H9 (cell line): ENCODE data around the gene PAX8. TPM values are rescaled to one million over a fixed set of nuclear protein-coding genes. Genes with fewer than 3 reads are reported as not detected.

ENCODE experiments used
- DNase-seq: peaks from one replicate; pipeline ENCODE4 v3.0.0-alpha.2; 2017
- H2AFZ ChIP-seq: one replicate; pipeline ENCODE4 v1.6.1; 2013; ENCODE audit warnings: mild to moderate bottlenecking, low read length, control low read depth, moderate library complexity
- H2AK5ac ChIP-seq: 2 replicates; pipeline ENCODE4 v1.6.1; 2013; ENCODE audit warnings: low read length, control low read depth, mixed read lengths; ENCODE audit not compliant: insufficient read length
- H2BK120ac ChIP-seq: one replicate; pipeline ENCODE4 v1.6.1; 2013; ENCODE audit warnings: low read depth, mild to moderate bottlenecking, low read length, control low read depth, inconsistent platforms; ENCODE audit not compliant: poor library complexity, severe bottlenecking
- H2BK12ac ChIP-seq: 2 replicates; pipeline ENCODE4 v1.6.1; 2013; ENCODE audit warnings: low read length, control low read depth, mixed read lengths, low read depth; ENCODE audit not compliant: insufficient read length
- H2BK15ac ChIP-seq: 2 replicates; pipeline ENCODE4 v1.6.1; 2013; ENCODE audit warnings: low read depth, low read length, control low read depth
- H2BK20ac ChIP-seq: one replicate; pipeline ENCODE4 v1.6.1; 2013; ENCODE audit warnings: low read depth, mild to moderate bottlenecking, low read length, control low read depth, inconsistent platforms; ENCODE audit not compliant: poor library complexity, severe bottlenecking
- H2BK5ac ChIP-seq: 2 replicates; pipeline ENCODE4 v1.6.1; 2013; ENCODE audit warnings: low read length, control low read depth, mixed read lengths; ENCODE audit not compliant: insufficient read length
- H3K14ac ChIP-seq: 2 replicates; pipeline ENCODE4 v1.6.1; 2013; ENCODE audit warnings: low read length, control low read depth; ENCODE audit not compliant: insufficient read depth
- H3K18ac ChIP-seq: 2 replicates; pipeline ENCODE4 v1.6.1; 2013; ENCODE audit warnings: low read depth, mild to moderate bottlenecking, mixed read lengths, low read length, control low read depth; ENCODE audit not compliant: insufficient read length
- H3K23ac ChIP-seq: 2 replicates; pipeline ENCODE4 v1.6.1; 2013; ENCODE audit warnings: low read length, control low read depth, mixed read lengths, low read depth; ENCODE audit not compliant: insufficient read length
- H3K23me2 ChIP-seq: 2 replicates; pipeline ENCODE4 v1.6.1; 2013; ENCODE audit warnings: low read depth, mild to moderate bottlenecking, mixed read lengths, low read length, control low read depth; ENCODE audit not compliant: insufficient read length, poor library complexity, severe bottlenecking
- H3K27ac ChIP-seq: 2 replicates; pipeline ENCODE4 v1.5.1; 2013; ENCODE audit warnings: low read length, control low read depth, mixed read lengths, low read depth; ENCODE audit not compliant: insufficient read length
- H3K27me3 ChIP-seq: 2 replicates; pipeline ENCODE4 v1.6.1; 2013; ENCODE audit warnings: low read length, control low read depth, inconsistent platforms; ENCODE audit not compliant: insufficient read depth
- H3K4ac ChIP-seq: 2 replicates; pipeline ENCODE4 v1.6.1; 2013; ENCODE audit warnings: low read depth, mild to moderate bottlenecking, control low read depth, inconsistent platforms, low read length, moderate library complexity
- H3K4me1 ChIP-seq: 2 replicates; pipeline ENCODE4 v1.6.1; 2013; ENCODE audit warnings: low read length, control low read depth, inconsistent platforms; ENCODE audit not compliant: insufficient read depth
- H3K4me2 ChIP-seq: 2 replicates; pipeline ENCODE4 v1.6.1; 2013; ENCODE audit warnings: low read length, control low read depth, mixed read lengths; ENCODE audit not compliant: insufficient read length, insufficient read depth
- H3K56ac ChIP-seq: 2 replicates; pipeline ENCODE4 v1.6.1; 2013; ENCODE audit warnings: low read depth, mild to moderate bottlenecking, mixed read lengths, low read length, control low read depth; ENCODE audit not compliant: insufficient read length
- H3K79me1 ChIP-seq: 2 replicates; pipeline ENCODE4 v1.6.1; 2013; ENCODE audit warnings: low read depth, mild to moderate bottlenecking, moderate library complexity, low read length, control low read depth, inconsistent platforms; ENCODE audit not compliant: insufficient read depth, poor library complexity, severe bottlenecking
- H3K79me2 ChIP-seq: 2 replicates; pipeline ENCODE4 v1.6.1; 2013; ENCODE audit warnings: low read length, control low read depth, inconsistent platforms; ENCODE audit not compliant: insufficient read depth
- H3K9ac ChIP-seq: 2 replicates; pipeline ENCODE4 v1.6.1; 2013; ENCODE audit warnings: low read length, control low read depth, mixed read lengths; ENCODE audit not compliant: insufficient read length; ENCODE audit errors: extremely low read depth
- H3K9me3 ChIP-seq: one replicate; pipeline ENCODE4 v1.6.1; 2013; ENCODE audit warnings: low read depth, low read length, inconsistent platforms; ENCODE audit not compliant: control insufficient read depth
- H3T11ph ChIP-seq: one replicate; pipeline ENCODE4 v1.6.1; 2013; ENCODE audit warnings: mild to moderate bottlenecking, low read length, control low read depth, inconsistent platforms
- H4K20me1 ChIP-seq: one replicate; pipeline ENCODE4 v1.6.1; 2013; ENCODE audit not compliant: control insufficient read depth, insufficient read length, insufficient read depth
- H4K5ac ChIP-seq: 2 replicates; pipeline ENCODE4 v1.6.1; 2013; ENCODE audit warnings: low read depth, mild to moderate bottlenecking, mixed read lengths, low read length, control low read depth; ENCODE audit not compliant: insufficient read length
- H4K8ac ChIP-seq: replicated peaks from 2 replicates; pipeline ENCODE4 v1.6.1; 2013; ENCODE audit warnings: low read length, control low read depth, mixed read lengths, low read depth; ENCODE audit not compliant: insufficient read length
- H4K91ac ChIP-seq: 2 replicates; pipeline ENCODE4 v1.6.1; 2013; ENCODE audit warnings: low read depth, mild to moderate bottlenecking, moderate library complexity, mixed read lengths, low read length, control low read depth; ENCODE audit not compliant: insufficient read length
- H3K27ac Mint-ChIP-seq, 3 experiments: 2 replicates in 2 of 3; 3 replicates in 1 of 3; pipeline ENCODE4 v1.8.0; 2020 to 2021; ENCODE audit warnings: mixed read lengths in 3 of 3, mild to moderate bottlenecking in 1 of 3, moderate library complexity in 1 of 3
- H3K27me3 Mint-ChIP-seq: 2 replicates; pipeline ENCODE4 v1.8.0; 2021; ENCODE audit warnings: low read depth, mild to moderate bottlenecking, moderate library complexity, mixed read lengths
- H3K36me3 Mint-ChIP-seq, 3 experiments: 2 replicates in 2 of 3; 3 replicates in 1 of 3; pipeline ENCODE4 v1.8.0; 2020 to 2021; ENCODE audit warnings: low read depth in 3 of 3, mixed read lengths in 3 of 3; ENCODE audit not compliant: insufficient read depth in 1 of 3
- H3K4me1 Mint-ChIP-seq, 2 experiments: 2 replicates each; pipeline ENCODE4 v1.8.0; 2020; ENCODE audit warnings: mixed read lengths in 2 of 2
- H3K4me3 Mint-ChIP-seq, 2 experiments: 2 replicates in 1 of 2; 3 replicates in 1 of 2; pipeline ENCODE4 v1.8.0; 2020 to 2021; ENCODE audit warnings: mild to moderate bottlenecking in 2 of 2, mixed read lengths in 2 of 2, moderate library complexity in 1 of 2
- H3K9me3 Mint-ChIP-seq, 2 experiments: 2 replicates in 1 of 2; 3 replicates in 1 of 2; pipeline ENCODE4 v1.8.0; 2020; ENCODE audit warnings: mild to moderate bottlenecking in 2 of 2, mixed read lengths in 2 of 2, moderate library complexity in 1 of 2
- CTCF ChIP-seq: fragments of 200-600 bp; sonication (generic); conservative IDR thresholded peaks from 3 replicates; pipeline ENCODE4 v1.8.0; 2021; ENCODE audit warnings: antibody characterized with exemption, mild to moderate bottlenecking
- WGBS: extraction: QIAGEN DNeasy Blood & Tissue Kit; methylation state at CpG from one replicate; pipeline ENCODE4 v1.1.7; 2013; ENCODE audit warnings: missing lambda C conversion rate, low lambda C conversion rate, mixed read lengths; ENCODE audit not compliant: insufficient read length; ENCODE audit errors: extremely low coverage; 5-methylcytosine and 5-hydroxymethylcytosine counted together
- total RNA-seq: library from RNA; stranded (reverse); gene quantifications from 2 replicates; pipeline ENCODE4 v1.2.1, GENCODE V29; 2021

Gene PAX8
- total RNA-seq, 1 experiment from 2014 or later: not detected

- no peak overlapping the region for H2BK120ac ChIP-seq
- H4K8ac ChIP-seq: no peak overlapping the region
- H3K4me1 ChIP-seq: no peaks in the 10 kb centered on the region; the same call in 1 of the 2 replicates
- H3K9me3 ChIP-seq: no peaks in the 10 kb centered on the region
- no peak overlapping the region for H2AFZ ChIP-seq
- no peak overlapping the region for H3K9ac ChIP-seq
- no peak for TF ChIP-seq CTCF
- H3K79me1 ChIP-seq: no peaks in the 10 kb centered on the region
- H3K23me2 ChIP-seq: no peaks in the 10 kb centered on the region
- no peaks in the 10 kb centered on the region for H4K20me1 ChIP-seq
- Mint-ChIP-seq H3K27ac (no peak overlapping the region; a peak in 1 of 7 replicates), H3K4me1 (peaks cover 18 to 24% of the 10 kb centered on the region in 2 experiments), H3K27me3 (peaks cover 6% of the 10 kb centered on the region), H3K4me3 (no peak overlapping the region), H3K9me3 (no peaks in the 10 kb centered on the region), H3K36me3 (no peaks in the 10 kb centered on the region; a peak in 1 of 7 replicates)
- no peak overlapping the region for H3T11ph ChIP-seq
- no peak for DNase-seq
- H3K18ac ChIP-seq: no peak overlapping the region
- no peak overlapping the region for H4K5ac ChIP-seq
- H3K27me3 ChIP-seq: no peaks in the 10 kb centered on the region
- H2BK12ac ChIP-seq: no peak overlapping the region
- H2BK15ac ChIP-seq: no peak overlapping the region
- no peak overlapping the region for H3K4me2 ChIP-seq
- no peak overlapping the region for H2BK5ac ChIP-seq
- no CpG with 5 or more reads among the region's 8 CpGs for WGBS
- H3K27ac ChIP-seq: no peak overlapping the region
- no peak overlapping the region for H3K56ac ChIP-seq
- no peaks in the 10 kb centered on the region for H3K79me2 ChIP-seq
- no peak overlapping the region for H2BK20ac ChIP-seq
- no peak overlapping the region for H2AK5ac ChIP-seq
- no peak overlapping the region for H3K4ac ChIP-seq
- H3K14ac ChIP-seq: no peak overlapping the region
- H3K23ac ChIP-seq: no peak overlapping the region
- H4K91ac ChIP-seq: no peak overlapping the region
Observed at GRCh38 chr2:113179446-113180045, 99.2 kb downstream of the PAX8 start.
